Transverse colon (tissue), 4 donors: ENCODE data around the gene ADD3. TPM values are rescaled to one million over a fixed set of nuclear protein-coding genes. Genes with fewer than 3 reads are reported as not detected.

Source experiments
- DNase-seq: peaks from one replicate; pipeline ENCODE4 v3.0.0-alpha.2; 2019
- H3K27ac ChIP-seq, 4 donors: fragments of 200-600 bp; sonication (generic); 2 replicates each; pipeline ENCODE4 v1.5.1; 2016 to 2018; ENCODE audit warnings: inconsistent platforms in 4 of 4
- H3K27me3 ChIP-seq: fragments of 200-600 bp; sonication (generic); 2 replicates; pipeline ENCODE4 v1.5.1; 2017; ENCODE audit warnings: inconsistent platforms
- H3K36me3 ChIP-seq, 4 donors: fragments of 200-600 bp; sonication (generic); 2 replicates each; pipeline ENCODE4 v1.5.1; 2017 to 2019; ENCODE audit warnings: inconsistent platforms in 4 of 4
- H3K4me1 ChIP-seq, 4 donors: fragments of 200-600 bp; sonication (generic); 2 replicates each; pipeline ENCODE4 v1.5.1; 2017 to 2020; ENCODE audit warnings: inconsistent platforms in 4 of 4
- H3K4me3 ChIP-seq, 4 donors: fragments of 200-600 bp; sonication (generic); 1 replicate in 1 of 4; 2 replicates in 3 of 4; pipeline versions ENCODE4 v1.5.1 to v1.6.1; 2017 to 2019; ENCODE audit warnings: inconsistent platforms in 4 of 4
- H3K9me3 ChIP-seq, 2 donors: fragments of 200-600 bp; sonication (generic); 2 replicates each; pipeline ENCODE4 v1.5.1; 2017 to 2019; ENCODE audit warnings: inconsistent platforms in 2 of 2
- CTCF ChIP-seq, 5 experiments: fragments of 200-600 bp in 3 of 5; fragments of 450-650 bp in 2 of 5; sonication (generic) in 3 of 5; IDR thresholded peaks; 1 replicate in 2 of 5; 2 replicates in 3 of 5; pipeline ENCODE4 v1.5.1; 2016 to 2017; ENCODE audit warnings: antibody characterized with exemption in 5 of 5, inconsistent platforms in 3 of 5, mild to moderate bottlenecking in 2 of 5, moderate library complexity in 1 of 5
- EP300 ChIP-seq: sonication (generic); formaldehyde crosslinking; IDR thresholded peaks from one replicate; pipeline ENCODE4 v1.6.1; 2017; ENCODE audit warnings: antibody characterized with exemption, low read depth
- POLR2A ChIP-seq: fragments of 450-650 bp; IDR thresholded peaks from one replicate; pipeline ENCODE4 v1.6.1; 2016; ENCODE audit warnings: antibody characterized with exemption, mild to moderate bottlenecking, moderate library complexity
- POLR2AphosphoS5 ChIP-seq, 3 donors: sonication (generic); formaldehyde crosslinking; IDR thresholded peaks; one replicate each; pipeline ENCODE4 v1.6.1; 2016; ENCODE audit warnings: antibody characterized with exemption in 3 of 3
- WGBS, 2 donors: methylation state at CpG; one replicate each; pipeline ENCODE4 v1.1.5; 2018; ENCODE audit warnings: low coverage in 1 of 2; 5-methylcytosine and 5-hydroxymethylcytosine counted together
- in situ Hi-C, 4 donors: fragments of 200-750 bp; cut with MboI; loops; one replicate each; pipeline versions ENCODE4 v1.15.0 to v1.15.1; 2017; ENCODE audit warnings: low sequenced_read_pairs in 3 of 4, low pct_ligation_motif_present in 1 of 4, low pct_unique_long_range_greater_than_20kb in 1 of 4
- intact Hi-C: fragments of 100-400 bp; cut with DNase I; formaldehyde crosslinking; loops from one replicate; pipeline ENCODE4 v1.15.1; 2023; ENCODE audit warnings: low total_unique reads
- total RNA-seq, 4 donors: library from RNA; depleted of rRNA; stranded (reverse); fragments of >200 nt; gene quantifications; one replicate each; pipeline ENCODE4 v1.1.0, GENCODE V29; 2016

ADD3 gene
- total RNA-seq, 4 donors from 2014 or later = 175 to 342 (median 258) TPM

GRCh38 chr10:110011681-110012080 lies 3.9 kb downstream of the ADD3 start:
- Histone ChIP-seq H3K4me3 (no peak overlapping the region), H3K27ac (no peak overlapping the region), H3K4me1 (peaks cover 11 to 66% (median 38%) of the 10 kb centered on the region in 4 donors), H3K27me3 (no peaks in the 10 kb centered on the region), H3K36me3 (no peaks in the 10 kb centered on the region), H3K9me3 (no peaks in the 10 kb centered on the region)
- intact Hi-C loops = loop anchor here (10.0 kb wide), 1 partner anchor 127 kb away; no protein-coding TSS in a partner anchor
- no peak for TF ChIP-seq EP300
- TF ChIP-seq POLR2A = no peak
- no peak for TF ChIP-seq POLR2AphosphoS5 (IDR thresholded peaks at IDR 0.05)
- TF ChIP-seq CTCF (IDR thresholded peaks at IDR 0.05) = no peak
- in situ Hi-C loops = no loop called here
- WGBS, 2 donors = 37 to 49% methylated on average over 3 of the region's 3 CpGs
- no peak for DNase-seq

- Histone ChIP-seq H3K4me1 (peaks cover 11 to 74% (median 38%) of the 10 kb centered on the region in 4 donors), H3K9me3 (no peaks in the 10 kb centered on the region), H3K4me3 (no peak overlapping the region), H3K36me3 (no peaks in the 10 kb centered on the region), H3K27ac (no peak overlapping the region), H3K27me3 (no peaks in the 10 kb centered on the region)
- DNase-seq = no peak
- intact Hi-C loops (loop anchor here (10.0 kb wide), 1 partner anchor 129 kb away; no protein-coding TSS in a partner anchor), in situ Hi-C loops (no loop called here)
- 53 to 81% methylated on average over 3 to 4 of the region's 4 CpGs for WGBS, 2 donors
- TF ChIP-seq CTCF (IDR thresholded peaks at IDR 0.05) (no peak), EP300 (no peak), POLR2AphosphoS5 (IDR thresholded peaks at IDR 0.05) (no peak), POLR2A (no peak)
Measured at GRCh38 chr10:110013630-110014293, 6.0 kb downstream of the ADD3 start.

- TF ChIP-seq POLR2A (no peak), CTCF (IDR thresholded peaks at IDR 0.05) (peak in 4 of 5 experiments; percentile 20 to 33 (median 25))
- Histone ChIP-seq H3K27me3 (no peaks in the 10 kb centered on the region), H3K4me1 (peaks cover 0 to 57% (median 18%) of the 10 kb centered on the region in 4 donors), H3K27ac (peak overlapping the region in 1 of 4 donors; percentile 15), H3K4me3 (no peak overlapping the region), H3K9me3 (no peaks in the 10 kb centered on the region), H3K36me3 (no peaks in the 10 kb centered on the region)
- intact Hi-C loops = loop anchor here (10.0 kb wide), 1 partner anchor 131 kb away; no protein-coding TSS in a partner anchor
- in situ Hi-C loops = no loop called here
- DNase-seq = no peak
Measured at GRCh38 chr10:110016039-110016438, 8.3 kb downstream of the ADD3 start.

- H3K27ac ChIP-seq = no peak overlapping the region
- TF ChIP-seq POLR2A (no peak), CTCF (IDR thresholded peaks at IDR 0.05) (no peak), POLR2AphosphoS5 (IDR thresholded peaks at IDR 0.05) (no peak), EP300 (no peak)
- H3K27me3 ChIP-seq = no peaks in the 10 kb centered on the region
- H3K9me3 ChIP-seq = no peaks in the 10 kb centered on the region
- H3K4me3 ChIP-seq = no peak overlapping the region
- no peaks in the 10 kb centered on the region for H3K36me3 ChIP-seq
- 41 to 54% methylated on average over 4 of the region's 4 CpGs for WGBS, 2 donors
- intact Hi-C loops = loop anchor here (10.0 kb wide), 1 partner anchor 132 kb away; no protein-coding TSS in a partner anchor
- H3K4me1 ChIP-seq = peaks cover 0 to 47% (median 9%) of the 10 kb centered on the region in 4 donors
- in situ Hi-C loops = no loop called here
- DNase-seq = no peak
Measured at GRCh38 chr10:110017052-110017451, 9.3 kb downstream of the ADD3 start.
